Osteoblast (primary cell): ENCODE results near the gene C15orf39. TPM values are rescaled to one million over a fixed set of nuclear protein-coding genes. Genes with fewer than 3 reads are reported as not detected.
"Not testable (repeated sequence)": the region's sequence is repeated elsewhere in the genome, so short reads cannot be mapped to it uniquely, and the experiment has no call there.

ENCODE experiments used
- DNase-seq: peaks from one replicate; pipeline ENCODE4 v3.0.0; 2011; ENCODE audit warnings: low spot score, mixed read lengths; ENCODE audit not compliant: insufficient read length; ENCODE audit errors: missing footprints
- H2AFZ ChIP-seq: 2 replicates; pipeline ENCODE4 v1.6.0; 2011; ENCODE audit warnings: mild to moderate bottlenecking, low read length
- H3K27ac ChIP-seq: 2 replicates; pipeline ENCODE4 v1.5.1; 2011; ENCODE audit warnings: mild to moderate bottlenecking, low read depth, low read length, moderate library complexity
- H3K27me3 ChIP-seq: 2 replicates; pipeline ENCODE4 v1.6.0; 2012; ENCODE audit warnings: mild to moderate bottlenecking, control low read depth, inconsistent platforms, low read length, moderate library complexity; ENCODE audit not compliant: insufficient read depth
- H3K36me3 ChIP-seq: 2 replicates; pipeline ENCODE4 v1.5.1; 2011; ENCODE audit warnings: mild to moderate bottlenecking, low read length, control low read depth, moderate library complexity; ENCODE audit not compliant: insufficient read depth
- H3K4me1 ChIP-seq: 2 replicates; pipeline ENCODE4 v1.5.1; 2011; ENCODE audit warnings: mild to moderate bottlenecking, low read length, control low read depth, moderate library complexity; ENCODE audit not compliant: insufficient read depth
- H3K4me2 ChIP-seq: 2 replicates; pipeline ENCODE4 v1.6.0; 2011; ENCODE audit warnings: mild to moderate bottlenecking, low read length; ENCODE audit not compliant: insufficient read depth
- H3K4me3 ChIP-seq: fragments of 200-600 bp; sonication (generic); 3 replicates; pipeline ENCODE4 v1.5.1; 2012; ENCODE audit warnings: mild to moderate bottlenecking, low read length, inconsistent platforms; ENCODE audit not compliant: insufficient read depth
- H3K79me2 ChIP-seq: 2 replicates; pipeline ENCODE4 v1.6.0; 2012; ENCODE audit warnings: mild to moderate bottlenecking, low read length, control low read depth, inconsistent platforms; ENCODE audit not compliant: insufficient read depth
- H3K9me3 ChIP-seq: 2 replicates; pipeline ENCODE4 v1.5.1; 2011; ENCODE audit warnings: low read depth, low read length, control low read depth
- H4K20me1 ChIP-seq: 2 replicates; pipeline ENCODE4 v1.6.0; 2012; ENCODE audit warnings: mild to moderate bottlenecking, low read length, control low read depth; ENCODE audit not compliant: insufficient read depth
- CTCF ChIP-seq: IDR thresholded peaks from 2 replicates; pipeline ENCODE4 v1.5.1; 2011; ENCODE audit warnings: mild to moderate bottlenecking, low read depth, low read length, moderate library complexity; ENCODE audit errors: extremely low read depth
- total RNA-seq: library from RNA; depleted of rRNA; stranded (reverse); fragments of >200 nt; gene quantifications from 2 replicates; pipeline ENCODE4 v1.2.3, GENCODE V29; 2012

C15orf39 gene
- total RNA-seq, 1 donor: 6.5 TPM

GRCh38 chr15:75249726-75250125 is 48.0 kb downstream of the C15orf39 start:
- H3K4me2 ChIP-seq: no peak overlapping the region
- no peak overlapping the region for H3K27ac ChIP-seq
- TF ChIP-seq CTCF: no peak
- H3K79me2 ChIP-seq: no peaks in the 10 kb centered on the region
- H3K4me3 ChIP-seq: no peak overlapping the region
- no peak overlapping the region for H2AFZ ChIP-seq
- DNase-seq: no peak
- H4K20me1 ChIP-seq: no peaks in the 10 kb centered on the region
- peaks cover 64% of the 10 kb centered on the region for H3K27me3 ChIP-seq
- no peaks in the 10 kb centered on the region for H3K4me1 ChIP-seq
- no peaks in the 10 kb centered on the region for H3K9me3 ChIP-seq
- no peaks in the 10 kb centered on the region for H3K36me3 ChIP-seq

GRCh38 chr15:75251343-75251742 is 49.7 kb downstream of the C15orf39 start:
- not testable (repeated sequence) for H3K4me3 ChIP-seq, H3K27ac ChIP-seq, H3K36me3 ChIP-seq, DNase-seq, H3K4me2 ChIP-seq, H3K79me2 ChIP-seq, H4K20me1 ChIP-seq, H3K9me3 ChIP-seq, H2AFZ ChIP-seq, H3K4me1 ChIP-seq
- H3K27me3 ChIP-seq: peaks cover 58% of the 10 kb centered on the region

DNA sequence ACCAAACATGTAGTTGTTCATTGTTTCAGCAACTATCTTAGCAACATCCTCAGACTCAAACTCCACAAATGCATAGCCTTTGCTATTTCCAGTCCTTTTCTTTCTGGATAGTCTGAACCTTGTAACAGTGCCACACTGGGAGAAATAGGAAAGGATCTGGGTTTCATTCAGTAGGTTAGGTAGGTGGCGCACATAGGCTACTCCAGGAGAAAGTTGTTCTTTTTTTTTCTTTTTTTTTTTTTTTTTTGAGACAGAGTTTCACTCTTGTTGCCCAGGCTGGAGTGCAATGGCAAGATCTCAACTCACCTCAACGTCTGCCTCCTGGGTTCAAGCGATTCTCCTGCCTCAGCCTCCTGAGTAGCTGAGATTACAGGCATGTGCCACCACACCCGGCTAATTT is 50.6 kb downstream of the C15orf39 start:
- not testable (repeated sequence) for H3K27ac ChIP-seq, H3K4me1 ChIP-seq, H3K79me2 ChIP-seq, H2AFZ ChIP-seq, H3K4me2 ChIP-seq, H3K4me3 ChIP-seq, H4K20me1 ChIP-seq, H3K9me3 ChIP-seq, DNase-seq, H3K36me3 ChIP-seq
- peaks cover 52% of the 10 kb centered on the region for H3K27me3 ChIP-seq
- peak; percentile 14 for TF ChIP-seq CTCF

GRCh38 chr15:75258034-75258433 is 56.4 kb downstream of the C15orf39 start, which contains the start of gene GOLGA6C:
Gene GOLGA6C (plus strand): TSS chr15:75258334. CDS start chr15:75258599, 265 bp downstream.
- H3K79me2 ChIP-seq, H3K9me3 ChIP-seq, H3K36me3 ChIP-seq, H4K20me1 ChIP-seq, H3K4me3 ChIP-seq, H3K27me3 ChIP-seq, H3K4me1 ChIP-seq, H3K27ac ChIP-seq, H3K4me2 ChIP-seq, H2AFZ ChIP-seq, DNase-seq: not testable (repeated sequence)

- not testable (repeated sequence) for H3K27ac ChIP-seq, H2AFZ ChIP-seq, H3K79me2 ChIP-seq
Observed at GRCh38 chr15:75258620-75259343, 57.1 kb downstream of the C15orf39 start.

DNA sequence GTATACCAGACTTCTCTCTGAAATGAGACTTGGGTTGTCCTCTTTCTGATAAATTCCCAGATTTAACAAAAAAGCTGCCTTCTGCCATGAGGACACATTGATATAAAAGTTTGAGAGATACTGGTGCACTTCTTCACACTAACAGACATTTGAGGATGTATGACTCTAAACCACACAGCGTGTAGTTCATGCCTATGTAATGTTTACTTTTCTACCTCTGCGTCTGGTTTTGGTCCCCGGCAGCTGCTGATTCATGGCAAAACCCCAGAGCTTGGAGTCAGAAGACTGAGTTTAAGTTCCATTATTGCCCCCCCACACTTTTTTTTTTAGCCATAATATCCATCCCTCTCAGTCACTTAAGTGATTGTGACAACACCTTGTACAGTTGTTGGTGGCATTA is 58.2 kb downstream of the C15orf39 start:
- H3K9me3 ChIP-seq, H3K36me3 ChIP-seq, H3K27ac ChIP-seq, H3K4me3 ChIP-seq, H2AFZ ChIP-seq, H3K79me2 ChIP-seq, H3K4me1 ChIP-seq, H3K4me2 ChIP-seq, H3K27me3 ChIP-seq, H4K20me1 ChIP-seq, DNase-seq: not testable (repeated sequence)

More at GRCh38 chr15:75258620-75259343, 57.1 kb downstream of the C15orf39 start:
- H3K4me1 ChIP-seq, H4K20me1 ChIP-seq, H3K36me3 ChIP-seq, H3K4me3 ChIP-seq, H3K4me2 ChIP-seq, DNase-seq, H3K9me3 ChIP-seq, H3K27me3 ChIP-seq: not testable (repeated sequence)
